ENCODE results near the gene PPARG. TPM values are rescaled to one million over a fixed set of nuclear protein-coding genes. Genes with fewer than 3 reads are reported as not detected.

PPARG gene
- total RNA-seq, 1 experiment from 2014 or later = 71.6 TPM

- no TSS peak for BruUV-seq (replicated peaks)
- no peaks in the 10 kb centered on the region for H4K20me1 ChIP-seq (ENCODE audit: insufficient read depth)
- no peaks in the 10 kb centered on the region for H3K79me2 ChIP-seq (ENCODE audit: insufficient read depth, low read length)
- H3K4me3 ChIP-seq (replicated peaks in 1 of 2; ENCODE audit: low read depth in 1 of 2, low read length in 2 of 2) = no peak overlapping the region
- H3K9me3 ChIP-seq (ENCODE audit: control insufficient read depth in 1 of 2, insufficient read depth in 1 of 2, low read depth in 1 of 2, low read length in 2 of 2) = no peaks in the 10 kb centered on the region
- H3K4me1 ChIP-seq (ENCODE audit: control insufficient read depth in 1 of 2, insufficient read depth in 2 of 2, low read length in 2 of 2) = peaks cover 3 to 26% of the 10 kb centered on the region in 2 experiments; a peak in 2 of 4 replicates
- no peaks in the 10 kb centered on the region for H3K27me3 ChIP-seq (ENCODE audit: insufficient read depth, low read length)
- intact Hi-C loops (cut with micrococcal nuclease) = no loop called here
- H3K27ac ChIP-seq (ENCODE audit: low read depth, low read length) = no peak overlapping the region
- H2AFZ ChIP-seq (ENCODE audit: low read depth, low read length, poor library complexity, severe bottlenecking) = no peak overlapping the region
- no peak for ATAC-seq
- ChIA-PET RAD21 (ENCODE audit: low non-redundant PET in 1 of 2, low total read pairs in 2 of 2, uncharacterized antibody in 2 of 2, unreplicated experiment in 2 of 2) (no interaction called here), CTCF (no interaction called here), POLR2A (no interaction called here)
- H3K9ac ChIP-seq (ENCODE audit: low read length) = no peak overlapping the region
- DNase-seq (ENCODE audit: low read depth, low spot score) = no peak
- H3K9me2 ChIP-seq (ENCODE audit: insufficient read depth) = no peaks in the 10 kb centered on the region
- H3K36me3 ChIP-seq (ENCODE audit: control insufficient read depth in 1 of 2, insufficient read depth in 2 of 2, low read length in 2 of 2) = no peaks in the 10 kb centered on the region
- TF ChIP-seq CEBPB (IDR thresholded peaks at IDR 0.05; ENCODE audit: low read depth) = peak; percentile 69; the same call in 1 of the 2 replicates
- TF ChIP-seq ZFX (IDR thresholded peaks at IDR 0.05) = no peak
- H3K4me2 ChIP-seq (ENCODE audit: low read length) = no peak overlapping the region
These were observed 65.1 kb downstream of the PPARG start for GRCh38 chr3:12353796-12354525.

- ChIA-PET CTCF (interaction anchor here (0.8 kb wide), 1 partner anchor 124 kb away, joined by 3 read pairs; no protein-coding TSS in a partner anchor), RAD21 (ENCODE audit: low non-redundant PET in 1 of 2, low total read pairs in 2 of 2, uncharacterized antibody in 2 of 2, unreplicated experiment in 2 of 2) (interaction anchor here in 1 of 2 experiments (0.6 kb wide), 1 partner anchor 115 kb away, joined by 5 read pairs; no protein-coding TSS in a partner anchor), POLR2A (no interaction called here)
- Histone ChIP-seq H3K4me1 (ENCODE audit: control insufficient read depth in 1 of 2, insufficient read depth in 2 of 2, low read length in 2 of 2) (peaks cover 0 to 22% of the 10 kb centered on the region in 2 experiments; a peak in 2 of 4 replicates), H3K4me3 (replicated peaks in 1 of 2; ENCODE audit: low read depth in 1 of 2, low read length in 2 of 2) (no peak overlapping the region), H3K9ac (ENCODE audit: low read length) (no peak overlapping the region), H3K36me3 (ENCODE audit: control insufficient read depth in 1 of 2, insufficient read depth in 2 of 2, low read length in 2 of 2) (no peaks in the 10 kb centered on the region), H4K20me1 (ENCODE audit: insufficient read depth) (no peaks in the 10 kb centered on the region), H3K79me2 (ENCODE audit: insufficient read depth, low read length) (no peaks in the 10 kb centered on the region), H3K9me2 (ENCODE audit: insufficient read depth) (no peaks in the 10 kb centered on the region), H3K27ac (ENCODE audit: low read depth, low read length) (no peak overlapping the region), H3K4me2 (ENCODE audit: low read length) (no peak overlapping the region), H3K9me3 (ENCODE audit: control insufficient read depth in 1 of 2, insufficient read depth in 1 of 2, low read depth in 1 of 2, low read length in 2 of 2) (no peaks in the 10 kb centered on the region), H3K27me3 (ENCODE audit: insufficient read depth, low read length) (no peaks in the 10 kb centered on the region), H2AFZ (ENCODE audit: low read depth, low read length, poor library complexity, severe bottlenecking) (no peak overlapping the region)
- no TSS peak for BruUV-seq (replicated peaks)
- ATAC-seq (no peak), DNase-seq (ENCODE audit: low read depth, low spot score) (no peak)
- intact Hi-C loops (cut with micrococcal nuclease) = no loop called here
- no peak for TF ChIP-seq POLR2AphosphoS5 (IDR thresholded peaks at IDR 0.05; ENCODE audit: low read depth, low read length)
- TF ChIP-seq JUND (IDR thresholded peaks at IDR 0.05) = no peak
- no peak for TF ChIP-seq EZH2 (IDR thresholded peaks at IDR 0.05)
- no peak for TF ChIP-seq ZNF274 (IDR thresholded peaks at IDR 0.05; ENCODE audit: low read depth, low read length)
- TF ChIP-seq TCF7L2 (IDR thresholded peaks at IDR 0.05; ENCODE audit: borderline replicate concordance, extremely low read depth, insufficient read depth, insufficient read length) = no peak
- no peak for TF ChIP-seq SIN3A (IDR thresholded peaks at IDR 0.05; ENCODE audit: low read depth)
- no peak for TF ChIP-seq RAD21 (IDR thresholded peaks at IDR 0.05; ENCODE audit: low read depth)
- TF ChIP-seq ZFX (IDR thresholded peaks at IDR 0.05) = no peak
- no peak for TF ChIP-seq CEBPB (IDR thresholded peaks at IDR 0.05; ENCODE audit: low read depth)
- no peak for TF ChIP-seq REST (IDR thresholded peaks at IDR 0.05; ENCODE audit: low read depth)
- no peak for TF ChIP-seq SP1 (IDR thresholded peaks at IDR 0.05; ENCODE audit: low read depth)
- TF ChIP-seq CBX3 (IDR thresholded peaks at IDR 0.05; ENCODE audit: low read depth) = no peak
- no peak for TF ChIP-seq MAX (IDR thresholded peaks at IDR 0.05)
- no peak for TF ChIP-seq EGR1 (IDR thresholded peaks at IDR 0.05; ENCODE audit: low read depth)
- TF ChIP-seq ATF3 (IDR thresholded peaks at IDR 0.05) = no peak
These were observed 67.3 kb downstream of the PPARG start for GRCh38 chr3:12356175-12356574.
